B cell (primary cell): ENCODE results near the gene FYN. TPM values are rescaled to one million over a fixed set of nuclear protein-coding genes. Genes with fewer than 3 reads are reported as not detected.
A peak's percentile ranks its signal among the peaks of the same experiment; 100 is the strongest.

ENCODE experiments used
- ATAC-seq: fragments of 200-7000 bp; cut with Tn5 transposase; one replicate; pipeline ENCODE4 v1.10.0; 2021; ENCODE audit warnings: low read depth, mild to moderate bottlenecking, moderate number of reproducible peaks, moderate library complexity
- CTCF ChIA-PET: fragments of 350-600 bp; sonication (Branson Sonifier 250); formaldehyde crosslinking; loops from one replicate; lab custom pipeline; 2021; ENCODE audit warnings: antibody characterized with exemption, inconsistent platforms; lab: Charles Lee
- POLR2A ChIA-PET: fragments of 350-600 bp; sonication (Branson Sonifier 250); formaldehyde crosslinking; loops from one replicate; lab custom pipeline; 2021; ENCODE audit warnings: antibody characterized with exemption; lab: Charles Lee
- DNase-seq: peaks from one replicate; pipeline ENCODE4 v3.0.0; 2013
- H2AFZ ChIP-seq: 2 replicates; pipeline ENCODE4 v1.6.1; 2012; ENCODE audit warnings: mild to moderate bottlenecking, low read depth, low read length; ENCODE audit not compliant: insufficient read depth, poor library complexity, severe bottlenecking
- H3K27ac ChIP-seq, 2 donors: 1 replicate in 1 of 2; 2 replicates in 1 of 2; pipeline ENCODE4 v1.5.1; 2012 to 2013; ENCODE audit warnings: low read length in 2 of 2, mild to moderate bottlenecking in 2 of 2, moderate library complexity in 1 of 2
- H3K27me3 ChIP-seq, 4 experiments: fragments of 200-600 bp in 1 of 4; sonication (generic) in 1 of 4; replicated peaks in 1 of 4; 1 replicate in 2 of 4; 2 replicates in 2 of 4; pipeline versions ENCODE4 v1.6.1 to v1.7.0; 2013 to 2016; ENCODE audit warnings: low read length in 3 of 4, mild to moderate bottlenecking in 2 of 4, mixed read lengths in 1 of 4, moderate library complexity in 1 of 4; ENCODE audit not compliant: insufficient read depth in 4 of 4, control insufficient read depth in 3 of 4; ENCODE audit errors: control extremely low read depth in 1 of 4
- H3K36me3 ChIP-seq, 2 experiments: replicated peaks in 1 of 2; 1 replicate in 1 of 2; 2 replicates in 1 of 2; pipeline versions ENCODE4 v1.6.1 to v1.7.1; 2013; ENCODE audit warnings: low read length in 1 of 2; ENCODE audit not compliant: insufficient read depth in 2 of 2, control insufficient read depth in 1 of 2; ENCODE audit errors: control extremely low read depth in 1 of 2, extremely low read depth in 1 of 2
- H3K4me1 ChIP-seq, 2 donors: fragments of 200-600 bp in 1 of 2; sonication (generic) in 1 of 2; 1 replicate in 1 of 2; 2 replicates in 1 of 2; pipeline versions ENCODE4 v1.5.1 to v1.6.1; 2013 to 2017; ENCODE audit warnings: low read length in 2 of 2; ENCODE audit not compliant: control insufficient read depth in 2 of 2, insufficient read depth in 2 of 2
- H3K4me2 ChIP-seq: replicated peaks from 2 replicates; pipeline ENCODE3; 2012; ENCODE audit warnings: mild to moderate bottlenecking, low read depth, low read length; ENCODE audit not compliant: poor library complexity, severe bottlenecking
- H3K4me3 ChIP-seq, 5 experiments: fragments of 200-600 bp in 1 of 5; sonication (generic) in 1 of 5; 1 replicate in 3 of 5; 2 replicates in 2 of 5; pipeline versions ENCODE4 v1.5.1 to v1.7.0; 2011 to 2016; ENCODE audit warnings: low read length in 4 of 5, mild to moderate bottlenecking in 4 of 5, low read depth in 2 of 5, control low read depth in 1 of 5, moderate library complexity in 1 of 5; ENCODE audit not compliant: insufficient read depth in 1 of 5; ENCODE audit errors: control extremely low read depth in 1 of 5, extremely low read depth in 1 of 5
- H3K79me2 ChIP-seq: fragments of 200-600 bp; sonication (generic); one replicate; pipeline ENCODE4 v1.6.0; 2016; ENCODE audit warnings: low read length; ENCODE audit not compliant: control insufficient read depth, insufficient read depth
- H3K9ac ChIP-seq: fragments of 200-600 bp; sonication (generic); 2 replicates; pipeline ENCODE4 v1.6.1; 2017; ENCODE audit warnings: mild to moderate bottlenecking, low read length, moderate library complexity
- H3K9me3 ChIP-seq, 3 donors: one replicate each; pipeline versions ENCODE4 v1.6.1 to v1.7.1; 2013; ENCODE audit warnings: low read length in 2 of 3; ENCODE audit not compliant: control insufficient read depth in 2 of 3, insufficient read depth in 1 of 3; ENCODE audit errors: control extremely low read depth in 1 of 3
- H4K20me1 ChIP-seq: 2 replicates; pipeline ENCODE4 v1.6.0; 2012; ENCODE audit warnings: mild to moderate bottlenecking, low read length; ENCODE audit not compliant: insufficient read depth, control insufficient read depth, poor library complexity, severe bottlenecking
- H3K27ac Mint-ChIP-seq: one replicate; pipeline ENCODE4 v1.8.0; 2021; ENCODE audit warnings: mixed read lengths
- H3K27me3 Mint-ChIP-seq: one replicate; pipeline ENCODE4 v1.8.0; 2021; ENCODE audit warnings: mixed read lengths
- H3K4me1 Mint-ChIP-seq: one replicate; pipeline ENCODE4 v1.8.0; 2021; ENCODE audit warnings: mixed read lengths
- H3K4me3 Mint-ChIP-seq: one replicate; pipeline ENCODE4 v1.8.0; 2021; ENCODE audit warnings: mixed read lengths
- H3K9me3 Mint-ChIP-seq: one replicate; pipeline ENCODE4 v1.8.0; 2022; ENCODE audit warnings: mixed read lengths; ENCODE audit not compliant: insufficient read depth
- EZH2 ChIP-seq: IDR thresholded peaks from 2 replicates; pipeline ENCODE4 v1.6.1; 2012; ENCODE audit warnings: borderline replicate concordance, low read depth, mild to moderate bottlenecking, moderate library complexity, low read length; ENCODE audit not compliant: insufficient read depth, poor library complexity, severe bottlenecking
- WGBS: methylation state at CpG from one replicate; pipeline ENCODE4 v1.1.5; 2013; ENCODE audit warnings: missing lambda C conversion rate; ENCODE audit not compliant: insufficient coverage; 5-methylcytosine and 5-hydroxymethylcytosine counted together
- intact Hi-C: fragments of 100-400 bp; cut with micrococcal nuclease; formaldehyde crosslinking; loops from one replicate; pipeline ENCODE4 v1.10.0; 2022
- polyA plus RNA-seq: library from polyadenylated mRNA; depleted of rRNA; stranded (reverse); fragments of >200 nt; gene quantifications from 2 replicates; pipeline ENCODE4 v1.2.3, GENCODE V29; 2012
- total RNA-seq, 2 donors: library from RNA; stranded (reverse); fragments of 120-200 nt in 1 of 2; gene quantifications; 1 replicate in 1 of 2; 2 replicates in 1 of 2; pipeline versions ENCODE4 v1.2.3 to v1.2.4, GENCODE V29; 2013 to 2022
- TF ChIP-seq, protein P1 (sequence below): fragments of 200-600 bp; IDR thresholded peaks from one replicate; pipeline ENCODE4 v1.8.0; 2022; ENCODE audit warnings: antibody characterized with exemption, mild to moderate bottlenecking

FYN gene
- total and polyA plus RNA-seq, 2 donors (not counting 1 experiment from before 2014, with no cell fraction given), result 54.1 to 94.0 TPM

DNA sequence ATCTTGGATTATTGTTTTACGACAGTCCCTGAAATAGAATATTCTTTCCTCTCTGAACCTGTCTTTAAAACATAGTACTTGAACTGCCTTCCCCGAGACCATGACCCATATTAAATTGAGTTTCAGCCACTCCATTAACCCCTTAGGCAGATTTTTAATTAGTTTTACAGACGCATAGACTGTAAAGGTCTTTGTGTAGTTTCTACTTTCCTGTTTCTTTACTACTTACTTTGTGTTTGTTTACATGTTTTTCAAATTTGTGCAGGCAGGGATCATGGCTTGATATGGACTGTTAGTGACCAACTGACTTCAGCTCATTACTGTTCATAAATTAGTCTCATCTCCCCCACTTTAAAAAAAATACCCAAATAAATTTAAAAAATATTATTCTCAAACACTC is 53.8 kb downstream of the FYN start:
- H3K36me3 ChIP-seq, result peaks cover 0 to 3% of the 10 kb centered on the region in 2 experiments
- no CpG with 5 or more reads among the region's 3 CpGs for WGBS
- no peaks in the 10 kb centered on the region for H3K27me3 ChIP-seq
- TF ChIP-seq EZH2, result no peak
- TF ChIP-seq, protein P1, sequence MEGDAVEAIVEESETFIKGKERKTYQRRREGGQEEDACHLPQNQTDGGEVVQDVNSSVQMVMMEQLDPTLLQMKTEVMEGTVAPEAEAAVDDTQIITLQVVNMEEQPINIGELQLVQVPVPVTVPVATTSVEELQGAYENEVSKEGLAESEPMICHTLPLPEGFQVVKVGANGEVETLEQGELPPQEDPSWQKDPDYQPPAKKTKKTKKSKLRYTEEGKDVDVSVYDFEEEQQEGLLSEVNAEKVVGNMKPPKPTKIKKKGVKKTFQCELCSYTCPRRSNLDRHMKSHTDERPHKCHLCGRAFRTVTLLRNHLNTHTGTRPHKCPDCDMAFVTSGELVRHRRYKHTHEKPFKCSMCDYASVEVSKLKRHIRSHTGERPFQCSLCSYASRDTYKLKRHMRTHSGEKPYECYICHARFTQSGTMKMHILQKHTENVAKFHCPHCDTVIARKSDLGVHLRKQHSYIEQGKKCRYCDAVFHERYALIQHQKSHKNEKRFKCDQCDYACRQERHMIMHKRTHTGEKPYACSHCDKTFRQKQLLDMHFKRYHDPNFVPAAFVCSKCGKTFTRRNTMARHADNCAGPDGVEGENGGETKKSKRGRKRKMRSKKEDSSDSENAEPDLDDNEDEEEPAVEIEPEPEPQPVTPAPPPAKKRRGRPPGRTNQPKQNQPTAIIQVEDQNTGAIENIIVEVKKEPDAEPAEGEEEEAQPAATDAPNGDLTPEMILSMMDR, result no peak
- intact Hi-C loops, result no loop called here
- H3K27ac ChIP-seq, result no peak overlapping the region
- Mint-ChIP-seq H3K4me1 (peaks cover 32% of the 10 kb centered on the region), H3K4me3 (no peak overlapping the region), H3K9me3 (no peaks in the 10 kb centered on the region), H3K27ac (no peak overlapping the region), H3K27me3 (no peaks in the 10 kb centered on the region)
- DNase-seq (no peak), ATAC-seq (no peak)
- no peak overlapping the region for H3K9ac ChIP-seq
- no peaks in the 10 kb centered on the region for H3K9me3 ChIP-seq
- H2AFZ ChIP-seq, result no peak overlapping the region
- ChIA-PET POLR2A (no interaction called here), CTCF (no interaction called here)
- peaks cover 36% of the 10 kb centered on the region for H3K79me2 ChIP-seq
- no peak overlapping the region for H3K4me2 ChIP-seq
- no peak overlapping the region for H3K4me3 ChIP-seq
- H3K4me1 ChIP-seq, result peaks cover 19% of the 10 kb centered on the region in 2 donors
- H4K20me1 ChIP-seq, result peaks cover 23% of the 10 kb centered on the region

DNA sequence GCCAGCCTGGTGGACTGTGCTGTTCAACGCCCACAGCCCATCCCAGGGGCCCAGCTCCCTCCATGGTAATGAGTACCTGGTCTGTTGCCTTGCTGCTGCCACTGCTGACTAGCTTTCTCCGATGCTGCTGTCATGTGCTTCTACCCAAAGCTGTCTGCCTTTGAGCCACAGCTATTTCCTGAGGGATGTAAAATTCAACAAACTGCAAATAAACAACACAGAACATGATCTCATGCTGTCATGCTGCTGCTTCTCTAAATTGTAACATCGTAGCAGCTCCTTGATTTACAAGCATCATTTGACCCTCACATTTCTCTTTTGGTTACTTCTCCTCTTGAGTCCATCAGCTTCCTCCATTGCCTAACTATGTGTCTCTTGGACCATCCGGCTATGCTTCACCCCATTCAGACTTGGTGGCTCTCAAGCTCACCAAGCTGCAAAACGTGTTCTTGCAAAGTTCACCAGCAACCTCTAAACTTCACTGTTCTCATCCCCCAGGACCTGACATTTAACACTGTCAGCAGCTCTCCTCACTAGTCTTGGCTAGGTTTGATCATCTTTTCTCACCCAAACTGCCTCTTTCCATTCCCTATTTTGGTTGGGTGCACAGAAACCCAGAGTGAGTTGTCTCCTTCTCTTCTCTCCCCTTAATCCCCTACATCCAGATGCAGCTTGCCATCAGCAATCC is 54.6 kb downstream of the FYN start:
- peaks cover 23% of the 10 kb centered on the region for H4K20me1 ChIP-seq
- H3K27ac ChIP-seq, result no peak overlapping the region
- DNase-seq (no peak), ATAC-seq (peak; percentile 21)
- no peaks in the 10 kb centered on the region for H3K27me3 ChIP-seq
- no peak overlapping the region for H3K4me3 ChIP-seq
- peak overlapping the region; percentile 62 for H3K27ac Mint-ChIP-seq
- H3K9me3 ChIP-seq, result no peaks in the 10 kb centered on the region
- no peaks in the 10 kb centered on the region for H3K9me3 Mint-ChIP-seq
- H3K27me3 Mint-ChIP-seq, result no peaks in the 10 kb centered on the region
- WGBS, result 62% methylated on average over 5 of the region's 5 CpGs
- H2AFZ ChIP-seq, result no peak overlapping the region
- H3K4me2 ChIP-seq, result no peak overlapping the region
- POLR2A ChIA-PET, result no interaction called here
- H3K9ac ChIP-seq, result no peak overlapping the region
- TF ChIP-seq, protein P1, result no peak
- TF ChIP-seq EZH2, result no peak
- peaks cover 0 to 3% of the 10 kb centered on the region in 2 experiments for H3K36me3 ChIP-seq
- peaks cover 24% of the 10 kb centered on the region for H3K4me1 Mint-ChIP-seq
- intact Hi-C loops, result no loop called here
- CTCF ChIA-PET, result interaction anchor here (0.8 to 2.3 kb wide), 3 partner anchors 9 to 108 kb away, joined by 3 to 8 read pairs (median 3); no protein-coding TSS in a partner anchor
- H3K4me3 Mint-ChIP-seq, result peak overlapping the region; percentile 8
- peaks cover 36% of the 10 kb centered on the region for H3K79me2 ChIP-seq
- H3K4me1 ChIP-seq, result peaks cover 11 to 19% of the 10 kb centered on the region in 2 donors
